GM19238 (cell line): ENCODE measurements around the gene DUOX1.

ENCODE experiments used
- DNase-seq: peaks from one replicate; pipeline ENCODE4 v3.0.0; 2011; ENCODE audit warnings: low spot score; ENCODE audit not compliant: insufficient read length

DUOX1 gene

DNA sequence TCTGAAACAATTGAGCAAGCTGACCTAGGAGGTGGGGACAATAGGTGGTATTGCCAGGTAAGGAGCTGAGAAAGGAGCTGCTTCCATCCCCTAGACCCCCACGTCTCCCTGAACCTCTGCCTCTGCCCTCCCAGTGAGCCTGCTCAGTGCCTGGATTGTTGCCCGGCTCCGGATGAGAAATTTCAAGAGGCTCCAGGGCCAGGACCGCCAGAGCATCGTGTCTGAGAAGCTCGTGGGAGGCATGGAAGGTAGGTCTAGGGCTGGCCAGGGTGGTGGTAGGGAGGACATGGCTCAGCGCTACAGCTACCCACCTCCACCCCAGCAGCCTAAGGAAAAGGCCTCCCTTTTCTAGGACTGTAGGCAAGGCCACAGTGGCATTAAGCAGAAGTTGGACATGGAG is 13.3 kb downstream of the DUOX1 start:
- DNase-seq, result no peak

GRCh38 chr15:45143946-45144345 is 14.2 kb downstream of the DUOX1 start:
- DNase-seq, result no peak

DNA sequence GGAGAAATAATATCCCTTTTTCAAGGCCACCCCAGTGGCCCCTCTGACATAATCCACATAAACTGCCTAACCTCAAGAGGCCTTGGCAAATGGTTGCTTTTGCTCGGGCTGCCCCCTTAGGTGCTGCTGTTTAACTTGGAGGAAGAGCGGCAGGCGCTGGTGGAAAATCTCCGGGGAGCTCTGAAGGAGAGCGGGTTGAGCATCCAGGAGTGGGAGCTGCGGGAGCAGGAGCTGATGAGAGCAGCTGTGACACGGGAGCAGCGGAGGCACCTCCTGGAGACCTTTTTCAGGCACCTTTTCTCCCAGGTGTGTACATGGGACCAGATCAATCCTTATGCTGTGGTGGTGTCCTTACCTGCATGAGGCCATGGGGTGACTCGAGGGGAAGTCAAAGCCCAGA is 15.0 kb downstream of the DUOX1 start:
- no peak for DNase-seq

- no peak for DNase-seq
Measured at GRCh38 chr15:45146405-45146804, 16.6 kb downstream of the DUOX1 start.

- DNase-seq, result no peak
Measured at GRCh38 chr15:45147606-45148005, 17.8 kb downstream of the DUOX1 start.

DNA sequence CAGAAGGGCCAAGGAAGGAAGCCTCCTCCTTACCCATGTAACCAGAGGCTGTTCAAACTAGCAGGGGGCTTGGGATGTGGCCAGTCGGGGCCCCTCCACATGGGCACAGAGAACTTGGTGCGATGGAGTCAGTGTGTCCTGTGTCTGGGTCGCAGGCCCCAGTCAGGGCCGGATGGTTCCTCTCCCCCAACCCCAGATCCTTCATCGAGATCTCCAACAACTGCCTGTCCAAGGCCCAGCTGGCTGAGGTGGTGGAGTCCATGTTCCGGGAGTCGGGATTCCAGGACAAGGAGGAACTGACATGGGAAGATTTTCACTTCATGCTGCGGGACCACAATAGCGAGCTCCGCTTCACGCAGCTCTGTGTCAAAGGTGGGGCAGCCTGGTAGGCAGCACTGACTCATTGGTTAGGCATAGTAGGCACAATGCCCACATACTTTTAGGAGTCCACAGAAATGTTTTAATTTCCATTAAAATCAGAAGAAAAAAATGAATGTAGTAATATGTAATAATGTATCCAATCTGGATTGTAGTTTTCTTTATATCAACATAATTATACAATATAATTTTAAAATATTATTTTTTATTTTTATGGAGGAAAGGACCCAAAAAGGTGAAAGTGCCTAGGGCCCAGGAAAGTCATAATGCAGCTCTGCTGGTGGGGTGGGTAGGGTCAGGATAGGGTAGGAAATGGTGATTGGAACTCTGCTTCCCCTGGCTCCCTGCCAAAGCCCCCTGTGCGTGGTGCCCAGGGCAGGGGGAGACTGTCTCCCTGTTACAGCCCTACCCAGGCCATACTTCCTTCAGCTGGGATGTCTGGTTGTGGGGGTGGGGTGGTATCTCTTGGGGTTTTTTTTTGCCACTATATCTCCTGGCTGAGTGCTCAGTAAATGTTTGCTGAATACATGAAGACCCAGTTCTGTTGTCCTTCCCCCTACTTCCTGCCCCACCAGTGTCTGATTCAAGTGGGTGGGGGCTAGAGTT is 18.6 kb downstream of the DUOX1 start:
- DNase-seq, result no peak

DNA sequence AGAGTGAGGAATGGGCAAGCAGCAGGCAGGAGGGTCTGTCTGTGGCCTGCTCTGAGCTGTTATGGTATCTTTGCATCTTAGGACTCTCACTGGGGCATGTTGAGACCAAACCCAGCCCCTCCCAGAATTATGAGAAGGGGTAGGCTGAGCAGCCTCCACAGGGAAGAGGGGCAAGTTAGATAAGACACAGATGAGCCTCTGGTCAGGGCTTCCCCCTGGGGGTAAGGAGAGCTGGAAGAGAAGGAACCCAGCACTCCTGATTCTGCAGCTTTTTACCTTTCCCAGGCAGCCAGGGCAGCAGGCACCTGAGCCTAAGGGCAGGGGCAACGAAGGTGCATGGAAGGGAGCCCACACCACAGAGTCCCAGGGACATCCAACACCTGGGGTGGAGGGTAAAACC is 19.3 kb downstream of the DUOX1 start:
- DNase-seq, result no peak

DNA sequence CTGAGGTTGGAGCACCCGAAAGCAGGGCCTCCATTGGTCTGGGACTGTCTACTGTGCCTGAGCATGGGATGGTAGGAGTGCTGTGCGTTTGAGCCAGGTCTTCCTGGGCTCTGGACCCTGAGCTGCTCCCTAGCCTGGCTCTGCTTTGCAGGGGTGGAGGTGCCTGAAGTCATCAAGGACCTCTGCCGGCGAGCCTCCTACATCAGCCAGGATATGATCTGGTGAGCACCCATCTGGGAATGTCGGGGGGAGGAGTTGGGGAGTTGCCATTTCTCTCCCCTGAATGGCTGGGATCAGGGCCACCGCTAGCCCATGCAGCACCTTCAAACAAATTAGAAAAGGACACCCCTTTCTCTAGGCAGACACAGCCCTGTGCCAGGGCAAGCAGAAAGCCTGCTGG is 20.7 kb downstream of the DUOX1 start:
- DNase-seq, result no peak

GRCh38 chr15:45150997-45151396 is 21.2 kb downstream of the DUOX1 start:
- DNase-seq, result no peak

- no peak for DNase-seq
Measured at GRCh38 chr15:45151998-45152828, 22.4 kb downstream of the DUOX1 start.

DNA sequence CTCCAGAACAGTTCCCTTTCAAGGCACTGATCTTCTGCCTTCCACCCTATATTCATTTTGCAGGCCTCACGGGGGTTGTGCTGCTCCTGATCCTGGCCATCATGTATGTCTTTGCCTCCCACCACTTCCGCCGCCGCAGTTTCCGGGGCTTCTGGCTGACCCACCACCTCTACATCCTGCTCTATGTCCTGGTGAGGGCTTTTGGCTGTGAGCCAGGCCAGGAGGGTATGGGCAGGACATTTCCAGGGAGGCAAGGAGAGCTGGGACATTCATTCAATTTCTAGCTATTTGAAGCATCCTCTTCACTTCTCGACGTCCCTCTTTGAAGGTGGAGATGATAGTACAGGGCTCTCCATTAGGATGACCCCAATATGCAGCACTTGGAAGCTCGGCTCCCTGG is 25.9 kb downstream of the DUOX1 start:
- no peak for DNase-seq

DNA sequence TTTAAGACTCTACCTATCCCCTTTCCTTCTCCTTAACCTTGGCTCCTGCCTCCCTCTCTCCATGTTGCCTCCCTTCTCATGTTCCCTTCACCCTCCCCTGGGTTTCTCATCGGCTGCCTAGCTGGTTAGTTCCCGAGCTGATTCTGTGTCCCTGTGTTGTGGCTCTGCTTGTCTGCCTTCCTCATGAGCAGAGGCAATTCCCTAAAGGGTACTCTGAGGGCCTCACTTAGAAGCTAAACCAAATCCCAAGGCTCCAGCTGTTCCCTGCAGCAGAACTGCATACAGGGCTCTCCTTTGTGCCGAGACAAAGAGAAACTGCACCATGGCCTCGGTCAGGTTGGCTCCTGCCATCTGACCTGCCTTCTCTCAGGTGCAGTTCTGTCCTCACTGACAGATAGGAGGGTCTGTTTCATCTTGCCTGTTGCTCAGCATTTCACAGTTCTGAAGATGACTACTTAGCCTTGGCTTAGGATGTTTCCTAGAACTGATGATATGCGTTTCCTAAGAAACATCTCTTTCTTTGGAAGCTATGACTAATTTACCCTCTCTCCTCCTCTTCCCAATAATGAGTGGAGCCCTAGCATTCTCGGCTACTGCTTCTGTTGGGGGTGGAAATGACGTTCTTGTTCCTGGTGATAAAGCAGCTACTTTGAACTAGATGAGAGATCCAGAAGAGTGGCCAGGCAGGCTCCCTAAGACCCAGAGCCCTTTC is 27.1 kb downstream of the DUOX1 start:
- no peak for DNase-seq

DNA sequence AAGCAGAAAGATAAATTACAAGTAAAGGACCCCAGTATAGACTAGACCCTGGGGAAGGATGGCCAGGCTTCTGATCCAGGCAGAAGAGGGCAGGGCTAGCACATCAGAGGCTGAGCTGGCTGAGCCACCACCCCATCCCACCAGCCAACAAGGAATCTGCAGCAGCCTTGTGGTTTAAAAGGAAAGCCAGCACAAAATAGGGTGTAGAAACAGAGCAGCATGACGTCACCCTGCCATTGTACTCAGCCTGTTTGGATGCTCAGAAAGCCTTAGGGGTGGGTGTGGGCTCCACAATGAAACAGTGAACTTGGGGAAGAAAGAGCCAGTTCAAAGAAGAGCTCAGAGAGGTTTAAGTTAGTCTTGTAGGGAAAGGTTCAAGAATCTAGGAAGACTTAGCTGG is 28.2 kb downstream of the DUOX1 start:
- DNase-seq, result no peak

- no peak for DNase-seq
Measured at GRCh38 chr15:45161666-45162065, 31.9 kb downstream of the DUOX1 start.

GRCh38 chr15:45162771-45163507 is 33.1 kb downstream of the DUOX1 start:
- peak; percentile 86 for DNase-seq

- DNase-seq, result no peak
Measured at GRCh38 chr15:45163508-45163856, 33.7 kb downstream of the DUOX1 start.

GRCh38 chr15:45164914-45165313 is 35.1 kb downstream of the DUOX1 start:
- DNase-seq, result no peak

GRCh38 chr15:45165536-45165935 is 35.7 kb downstream of the DUOX1 start:
- DNase-seq, result no peak

GRCh38 chr15:45166834-45167630 is 37.2 kb downstream of the DUOX1 start:
- peak; percentile 92 for DNase-seq

DNA sequence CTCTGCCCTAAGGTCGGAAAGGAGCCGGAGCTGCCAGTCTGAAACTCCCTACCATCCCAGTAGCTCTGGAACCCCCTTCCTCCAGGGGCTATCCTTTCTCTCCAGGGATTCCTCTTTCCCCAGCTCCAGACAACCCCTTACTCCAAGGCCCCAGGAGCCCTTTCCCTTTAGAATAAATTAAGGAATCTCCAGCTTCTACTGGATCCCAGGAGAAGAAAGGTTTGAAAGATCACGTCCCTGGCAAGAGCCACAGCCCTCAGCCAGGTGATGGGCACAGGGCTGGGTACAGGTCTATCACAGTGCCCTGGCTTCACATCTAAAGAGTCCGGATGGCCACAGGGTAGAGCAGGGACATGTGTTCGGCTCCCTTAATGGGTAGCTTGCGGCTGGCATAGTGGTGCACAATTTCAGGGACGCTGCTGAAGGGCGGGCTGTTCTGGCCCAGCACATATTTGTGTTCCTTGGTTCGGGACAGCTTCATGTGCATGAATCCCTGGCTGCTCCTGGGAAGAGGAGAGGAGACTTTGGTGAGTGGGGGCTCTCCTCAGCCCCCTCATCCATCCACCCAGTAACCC is 37.9 kb downstream of the DUOX1 start:
- DNase-seq, result no peak
